ENCODE measurements around the gene TIMM8B. TPM values are rescaled to one million over a fixed set of nuclear protein-coding genes. Genes with fewer than 3 reads are reported as not detected.
A peak's percentile ranks its signal among the peaks of the same experiment; 100 is the strongest.

Gene TIMM8B
- total and polyA plus RNA-seq, 9 of the 15 experiments (the other 6 are each of a cell fraction or from before 2014, with no cell fraction given) = 95.8 to 338 (median 145) TPM

GRCh38 chr11:112073941-112074811 lies 12.4 kb downstream of the TIMM8B start, which contains the start of the genes NKAPD1 and PIH1D2 (continued):
- TF ChIP-seq FOXP4 (CRISPR knock-in tag; IDR thresholded peaks at IDR 0.05; ENCODE audit: borderline replicate concordance) (0 out of 2 replicates have a peak, but pooled peaks have one; percentile 48), ID3 (CRISPR knock-in tag; IDR thresholded peaks at IDR 0.05) (no peak), ID3 (tag; IDR thresholded peaks at IDR 0.05) (peak; percentile 87), RBFOX2 (IDR thresholded peaks at IDR 0.05; ENCODE audit: low read depth, low read length) (peak; percentile 76), MED1 (CRISPR knock-in tag; IDR thresholded peaks at IDR 0.05; ENCODE audit: borderline replicate concordance) (no peak), KDM4B (IDR thresholded peaks at IDR 0.05; ENCODE audit: borderline replicate concordance in 2 of 2, low read depth in 1 of 2) (peak in 1 of 2 experiments; percentile 89; a peak in 1 of 4 replicates), SIN3B (IDR thresholded peaks at IDR 0.05; ENCODE audit: low read depth) (peak; percentile 97), RUNX1 (IDR thresholded peaks at IDR 0.05; ENCODE audit: low read depth) (no peak), XRCC4 (IDR thresholded peaks at IDR 0.05; ENCODE audit: extremely low read depth, insufficient read depth, insufficient read length) (no peak), BHLHE40 (IDR thresholded peaks at IDR 0.05; ENCODE audit: low read length) (peak; percentile 54), JUND (IDR thresholded peaks at IDR 0.05; ENCODE audit: borderline replicate concordance, low read depth, low read length) (no peak), JUND (tag; IDR thresholded peaks at IDR 0.05; ENCODE audit: borderline replicate concordance, low read depth, low read length) (peak; percentile 65; the same call in 1 of the 3 replicates), TBL1XR1 (IDR thresholded peaks at IDR 0.05; ENCODE audit: low read length in 2 of 2) (peak in 1 of 2 experiments; percentile 71; a peak in 1 of 4 replicates), ZNF239 (CRISPR knock-in tag; IDR thresholded peaks at IDR 0.05) (no peak), ZNF407 (IDR thresholded peaks at IDR 0.05; ENCODE audit: low read depth) (no peak), SMC3 (conservative IDR thresholded peaks at IDR 0.05; ENCODE audit: insufficient read depth, low read depth, low read length) (no peak), CCAR2 (IDR thresholded peaks at IDR 0.05; ENCODE audit: low read depth, low read length) (no peak)
